Right renal cortex interstitium (tissue), 3 donors: ENCODE results near the gene PLCB1. TPM values are rescaled to one million over a fixed set of nuclear protein-coding genes. Genes with fewer than 3 reads are reported as not detected.

Source experiments
- DNase-seq, 3 donors: peaks; one replicate each; pipeline ENCODE4 v3.0.0-alpha.2; 2013; ENCODE audit warnings: low read depth in 3 of 3, low spot score in 2 of 3
- polyA plus RNA-seq, 3 donors: library from polyadenylated mRNA; unstranded; fragments of 120-200 nt; gene quantifications; one replicate each; pipeline ENCODE4 v1.2.1, GENCODE V29; 2013; ENCODE audit not compliant: insufficient read length in 3 of 3

Gene PLCB1
- polyA plus RNA-seq, 3 donors = 42.8 to 54.2 (median 51.5) TPM

- no peak for DNase-seq
Observed at GRCh38 chr20:8523684-8524083, 391.6 kb downstream of the PLCB1 start.

GRCh38 chr20:8524101-8525016, 392.3 kb downstream of the PLCB1 start:
- DNase-seq = no peak

GRCh38 chr20:8525017-8525343, 392.9 kb downstream of the PLCB1 start:
- no peak for DNase-seq

- DNase-seq = no peak
Observed at GRCh38 chr20:8526610-8527009, 394.5 kb downstream of the PLCB1 start.

- no peak for DNase-seq
Observed at GRCh38 chr20:8527998-8528723, 396.1 kb downstream of the PLCB1 start.

GRCh38 chr20:8530022-8530421, 398.0 kb downstream of the PLCB1 start:
- DNase-seq = no peak

- DNase-seq = no peak
Observed at GRCh38 chr20:8532169-8532568, 400.1 kb downstream of the PLCB1 start.

- DNase-seq = no peak
Observed at GRCh38 chr20:8534368-8535160, 402.5 kb downstream of the PLCB1 start.

GRCh38 chr20:8535403-8536261, 403.6 kb downstream of the PLCB1 start:
- DNase-seq = no peak

- no peak for DNase-seq
Observed at GRCh38 chr20:8536262-8536618, 404.2 kb downstream of the PLCB1 start.

- DNase-seq = no peak
Observed at GRCh38 chr20:8540466-8540865, 408.4 kb downstream of the PLCB1 start.

GRCh38 chr20:8542110-8542486, 410.0 kb downstream of the PLCB1 start:
- DNase-seq = no peak

- DNase-seq = no peak
Observed at GRCh38 chr20:8545212-8545611, 413.1 kb downstream of the PLCB1 start.

GRCh38 chr20:8547035-8547650, 415.1 kb downstream of the PLCB1 start:
- DNase-seq = no peak

- no peak for DNase-seq
Observed at GRCh38 chr20:8547968-8548588, 416.0 kb downstream of the PLCB1 start.

GRCh38 chr20:8549192-8549591, 417.1 kb downstream of the PLCB1 start:
- DNase-seq = no peak

GRCh38 chr20:8557711-8558110, 425.6 kb downstream of the PLCB1 start:
- no peak for DNase-seq

- DNase-seq = no peak
Observed at GRCh38 chr20:8562356-8562755, 430.3 kb downstream of the PLCB1 start.

GRCh38 chr20:8568075-8568474, 436.0 kb downstream of the PLCB1 start:
- DNase-seq = no peak

- DNase-seq = no peak
Observed at GRCh38 chr20:8569766-8570165, 437.7 kb downstream of the PLCB1 start.
